Activated CD4-positive, alpha-beta memory T cell treated with anti-CD3 and anti-CD28 coated beads for 36 hours (primary cell): ENCODE results near the gene CRTAC1. TPM values are rescaled to one million over a fixed set of nuclear protein-coding genes. Genes with fewer than 3 reads are reported as not detected.

Source experiments
- CTCF ChIA-PET: fragments of 350-600 bp; sonication (Branson Sonifier 250); formaldehyde crosslinking; loops from one replicate; lab custom pipeline; 2021; ENCODE audit warnings: antibody characterized with exemption, inconsistent platforms; lab: Charles Lee
- POLR2A ChIA-PET: fragments of 350-600 bp; sonication (Branson Sonifier 250); formaldehyde crosslinking; loops from one replicate; lab custom pipeline; 2021; ENCODE audit warnings: antibody characterized with exemption; lab: Charles Lee
- DNase-seq: peaks from one replicate; pipeline ENCODE4 v3.0.0-alpha.2; 2020
- H3K27ac Mint-ChIP-seq: one replicate; pipeline ENCODE4 v1.8.0; 2021; ENCODE audit warnings: mixed read lengths
- H3K27me3 Mint-ChIP-seq: one replicate; pipeline ENCODE4 v1.8.0; 2021; ENCODE audit warnings: mixed read lengths
- H3K36me3 Mint-ChIP-seq: one replicate; pipeline ENCODE4 v1.8.0; 2021; ENCODE audit warnings: mixed read lengths
- H3K4me1 Mint-ChIP-seq: one replicate; pipeline ENCODE4 v1.8.0; 2021; ENCODE audit warnings: low read depth, mixed read lengths
- H3K4me3 Mint-ChIP-seq: one replicate; pipeline ENCODE4 v1.8.0; 2021; ENCODE audit warnings: mild to moderate bottlenecking, mixed read lengths
- H3K9me3 Mint-ChIP-seq: one replicate; pipeline ENCODE4 v1.8.0; 2021; ENCODE audit warnings: mixed read lengths
- intact Hi-C: fragments of 100-400 bp; cut with micrococcal nuclease; formaldehyde crosslinking; loops from one replicate; pipeline ENCODE4 v1.15.1; 2023
- total RNA-seq, 2 experiments: library from RNA; stranded (reverse); gene quantifications; one replicate each; pipeline ENCODE4 v1.2.3, GENCODE V29; 2021

Gene CRTAC1
- total RNA-seq, 2 experiments from 2014 or later = not detected

GRCh38 chr10:97874332-97874731, 156.1 kb downstream of the CRTAC1 start:
- CTCF ChIA-PET = interaction anchor here (9.7 kb wide), 1 partner anchor 80 kb away, joined by 246 read pairs; no protein-coding TSS in a partner anchor
- POLR2A ChIA-PET = no interaction called here
- no peak for DNase-seq
- intact Hi-C loops = no loop called here
- Mint-ChIP-seq H3K4me1 (peaks cover 5% of the 10 kb centered on the region), H3K27ac (no peak overlapping the region), H3K9me3 (no peaks in the 10 kb centered on the region), H3K4me3 (no peak overlapping the region), H3K36me3 (no peaks in the 10 kb centered on the region), H3K27me3 (no peaks in the 10 kb centered on the region)

- Mint-ChIP-seq H3K9me3 (no peaks in the 10 kb centered on the region), H3K4me1 (peaks cover 12% of the 10 kb centered on the region), H3K4me3 (no peak overlapping the region), H3K27ac (no peak overlapping the region), H3K27me3 (no peaks in the 10 kb centered on the region), H3K36me3 (no peaks in the 10 kb centered on the region)
- intact Hi-C loops = no loop called here
- ChIA-PET CTCF (interaction anchor here (1.3 to 9.7 kb wide), 2 partner anchors 80 to 172 kb away, joined by 3 to 246 read pairs; no protein-coding TSS in a partner anchor), POLR2A (no interaction called here)
- no peak for DNase-seq
These were observed 156.9 kb downstream of the CRTAC1 start for GRCh38 chr10:97873569-97873968.

- ChIA-PET CTCF (interaction anchor here (3.8 to 9.7 kb wide), 2 partner anchors 11 to 77 kb away, joined by 26 to 246 read pairs; no protein-coding TSS in a partner anchor), POLR2A (no interaction called here)
- H3K27me3 Mint-ChIP-seq = no peaks in the 10 kb centered on the region
- no peak overlapping the region for H3K4me3 Mint-ChIP-seq
- intact Hi-C loops = no loop called here
- no peak for DNase-seq
- no peaks in the 10 kb centered on the region for H3K9me3 Mint-ChIP-seq
- H3K27ac Mint-ChIP-seq = no peak overlapping the region
- H3K4me1 Mint-ChIP-seq = peaks cover 12% of the 10 kb centered on the region
- no peaks in the 10 kb centered on the region for H3K36me3 Mint-ChIP-seq
These were observed 159.4 kb downstream of the CRTAC1 start for GRCh38 chr10:97870990-97871389.

GRCh38 chr10:97869091-97870042, 161.1 kb downstream of the CRTAC1 start:
- peak; percentile 92 for DNase-seq
- ChIA-PET CTCF (interaction anchor here (0.6 to 9.7 kb wide), 30 partner anchors 10 to 176 kb away, joined by 3 to 246 read pairs (median 4); partner anchors contain the start of gene GOLGA7B), POLR2A (interaction anchor here (1.0 to 1.5 kb wide), 4 partner anchors 8 to 71 kb away, joined by 3 to 4 read pairs (median 4); no protein-coding TSS in a partner anchor)
- intact Hi-C loops = loop anchor here (1.0 kb wide), 3 partner anchors 18 to 110 kb away; no protein-coding TSS in a partner anchor
- Mint-ChIP-seq H3K27me3 (no peaks in the 10 kb centered on the region), H3K4me3 (no peak overlapping the region), H3K27ac (no peak overlapping the region), H3K36me3 (no peaks in the 10 kb centered on the region), H3K9me3 (no peaks in the 10 kb centered on the region), H3K4me1 (peaks cover 12% of the 10 kb centered on the region)

GRCh38 chr10:97868134-97868685, 162.2 kb downstream of the CRTAC1 start:
- Mint-ChIP-seq H3K4me1 (peaks cover 12% of the 10 kb centered on the region), H3K27me3 (no peaks in the 10 kb centered on the region), H3K36me3 (no peaks in the 10 kb centered on the region), H3K4me3 (no peak overlapping the region), H3K9me3 (no peaks in the 10 kb centered on the region), H3K27ac (no peak overlapping the region)
- CTCF ChIA-PET = interaction anchor here (0.7 to 9.7 kb wide), 16 partner anchors 8 to 178 kb away, joined by 3 to 246 read pairs (median 4); partner anchors contain the start of gene GOLGA7B
- POLR2A ChIA-PET = interaction anchor here (1.0 to 1.4 kb wide), 3 partner anchors 7 to 29 kb away, joined by 3 to 4 read pairs (median 3); no protein-coding TSS in a partner anchor
- DNase-seq = no peak
- intact Hi-C loops = no loop called here

GRCh38 chr10:97867220-97867800, 163.1 kb downstream of the CRTAC1 start:
- intact Hi-C loops = no loop called here
- H3K36me3 Mint-ChIP-seq = no peaks in the 10 kb centered on the region
- DNase-seq = no peak
- ChIA-PET CTCF (interaction anchor here (0.8 to 9.7 kb wide), 5 partner anchors 8 to 179 kb away, joined by 3 to 246 read pairs (median 12); no protein-coding TSS in a partner anchor), POLR2A (no interaction called here)
- H3K27me3 Mint-ChIP-seq = no peaks in the 10 kb centered on the region
- no peak overlapping the region for H3K27ac Mint-ChIP-seq
- H3K9me3 Mint-ChIP-seq = no peaks in the 10 kb centered on the region
- no peak overlapping the region for H3K4me3 Mint-ChIP-seq
- peaks cover 12% of the 10 kb centered on the region for H3K4me1 Mint-ChIP-seq

GRCh38 chr10:97866524-97867219, 163.7 kb downstream of the CRTAC1 start:
- Mint-ChIP-seq H3K27me3 (no peaks in the 10 kb centered on the region), H3K4me1 (peaks cover 12% of the 10 kb centered on the region), H3K27ac (no peak overlapping the region), H3K9me3 (no peaks in the 10 kb centered on the region), H3K4me3 (no peak overlapping the region), H3K36me3 (no peaks in the 10 kb centered on the region)
- ChIA-PET CTCF (interaction anchor here (9.7 kb wide), 1 partner anchor 73 kb away, joined by 246 read pairs; no protein-coding TSS in a partner anchor), POLR2A (no interaction called here)
- intact Hi-C loops = no loop called here
- no peak for DNase-seq

GRCh38 chr10:97865488-97865887, 164.9 kb downstream of the CRTAC1 start:
- Mint-ChIP-seq H3K4me1 (peaks cover 18% of the 10 kb centered on the region), H3K27me3 (no peaks in the 10 kb centered on the region), H3K9me3 (no peaks in the 10 kb centered on the region), H3K36me3 (no peaks in the 10 kb centered on the region), H3K27ac (no peak overlapping the region), H3K4me3 (no peak overlapping the region)
- POLR2A ChIA-PET = no interaction called here
- intact Hi-C loops = no loop called here
- DNase-seq = no peak
- CTCF ChIA-PET = interaction anchor here (1.1 kb wide), 1 partner anchor 75 kb away, joined by 3 read pairs; no protein-coding TSS in a partner anchor

- POLR2A ChIA-PET = no interaction called here
- Mint-ChIP-seq H3K27me3 (no peaks in the 10 kb centered on the region), H3K36me3 (no peaks in the 10 kb centered on the region), H3K4me1 (peaks cover 8% of the 10 kb centered on the region), H3K9me3 (no peaks in the 10 kb centered on the region), H3K27ac (no peak overlapping the region), H3K4me3 (no peak overlapping the region)
- no peak for DNase-seq
- intact Hi-C loops = no loop called here
- CTCF ChIA-PET = interaction anchor here (1.2 kb wide), 1 partner anchor 71 kb away, joined by 5 read pairs; no protein-coding TSS in a partner anchor
These were observed 166.6 kb downstream of the CRTAC1 start for GRCh38 chr10:97863808-97864207.

GRCh38 chr10:97861924-97862323, 168.5 kb downstream of the CRTAC1 start:
- POLR2A ChIA-PET = no interaction called here
- H3K27ac Mint-ChIP-seq = no peak overlapping the region
- H3K27me3 Mint-ChIP-seq = no peaks in the 10 kb centered on the region
- H3K4me1 Mint-ChIP-seq = peaks cover 18% of the 10 kb centered on the region
- DNase-seq = no peak
- intact Hi-C loops = no loop called here
- no peaks in the 10 kb centered on the region for H3K36me3 Mint-ChIP-seq
- CTCF ChIA-PET = interaction anchor here (1.8 to 4.8 kb wide), 2 partner anchors 7 to 69 kb away, joined by 8 to 26 read pairs; no protein-coding TSS in a partner anchor
- H3K9me3 Mint-ChIP-seq = no peaks in the 10 kb centered on the region
- no peak overlapping the region for H3K4me3 Mint-ChIP-seq
